ENCODE data around the gene CAMK4.

- TF ChIP-seq L3MBTL2 (conservative IDR thresholded peaks at IDR 0.05) (no peak), ZNF384 (IDR thresholded peaks at IDR 0.05) (no peak), HDGF (IDR thresholded peaks at IDR 0.05; ENCODE audit: borderline replicate concordance) (no peak), SP1 (IDR thresholded peaks at IDR 0.05) (no peak), ARNT (IDR thresholded peaks at IDR 0.05) (no peak), FOXA1 (IDR thresholded peaks at IDR 0.05) (no peak), PKNOX1 (IDR thresholded peaks at IDR 0.05) (no peak), LEF1 (IDR thresholded peaks at IDR 0.05; ENCODE audit: borderline replicate concordance) (no peak), FOXK2 (IDR thresholded peaks at IDR 0.05) (no peak), BHLHE40 (IDR thresholded peaks at IDR 0.05; ENCODE audit: borderline replicate concordance) (no peak), TARDBP (IDR thresholded peaks at IDR 0.05) (no peak), SUZ12 (IDR thresholded peaks at IDR 0.05) (no peak)
Measured at GRCh38 chr5:111225926-111226325, 1.7 kb downstream of the CAMK4 start.

Measured in HEK293T (cell line).